ENCODE results near the gene MAB21L2.

DNA sequence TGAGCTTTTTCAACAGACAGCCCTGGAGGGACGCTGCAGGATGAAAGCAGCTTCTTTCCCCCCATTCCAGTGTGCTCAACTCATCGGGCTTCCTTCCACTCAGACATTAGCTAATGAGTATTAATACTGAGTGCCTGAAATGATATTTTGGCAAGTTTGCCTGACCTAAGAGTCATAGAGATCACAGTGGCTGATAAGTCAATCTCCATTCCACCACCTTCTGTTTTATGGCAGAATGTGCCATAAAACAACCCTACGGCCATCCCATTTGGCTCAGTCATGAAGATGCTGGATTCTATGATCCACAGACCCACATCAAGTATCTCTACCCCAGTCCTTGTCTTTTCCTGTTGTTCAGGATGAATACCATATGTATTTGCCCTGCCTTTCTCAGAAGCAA lies 48.3 kb upstream of the MAB21L2 start:
- TF ChIP-seq, protein P1, sequence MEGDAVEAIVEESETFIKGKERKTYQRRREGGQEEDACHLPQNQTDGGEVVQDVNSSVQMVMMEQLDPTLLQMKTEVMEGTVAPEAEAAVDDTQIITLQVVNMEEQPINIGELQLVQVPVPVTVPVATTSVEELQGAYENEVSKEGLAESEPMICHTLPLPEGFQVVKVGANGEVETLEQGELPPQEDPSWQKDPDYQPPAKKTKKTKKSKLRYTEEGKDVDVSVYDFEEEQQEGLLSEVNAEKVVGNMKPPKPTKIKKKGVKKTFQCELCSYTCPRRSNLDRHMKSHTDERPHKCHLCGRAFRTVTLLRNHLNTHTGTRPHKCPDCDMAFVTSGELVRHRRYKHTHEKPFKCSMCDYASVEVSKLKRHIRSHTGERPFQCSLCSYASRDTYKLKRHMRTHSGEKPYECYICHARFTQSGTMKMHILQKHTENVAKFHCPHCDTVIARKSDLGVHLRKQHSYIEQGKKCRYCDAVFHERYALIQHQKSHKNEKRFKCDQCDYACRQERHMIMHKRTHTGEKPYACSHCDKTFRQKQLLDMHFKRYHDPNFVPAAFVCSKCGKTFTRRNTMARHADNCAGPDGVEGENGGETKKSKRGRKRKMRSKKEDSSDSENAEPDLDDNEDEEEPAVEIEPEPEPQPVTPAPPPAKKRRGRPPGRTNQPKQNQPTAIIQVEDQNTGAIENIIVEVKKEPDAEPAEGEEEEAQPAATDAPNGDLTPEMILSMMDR (IDR thresholded peaks at IDR 0.05) = no peak
- TF ChIP-seq EP300 (IDR thresholded peaks at IDR 0.05) = no peak
